ENCODE results near the gene TM4SF4.
"Not testable (repeated sequence)": the region's sequence is repeated elsewhere in the genome, so short reads cannot be mapped to it uniquely, and the experiment has no call there.

Gene TM4SF4, protein sequence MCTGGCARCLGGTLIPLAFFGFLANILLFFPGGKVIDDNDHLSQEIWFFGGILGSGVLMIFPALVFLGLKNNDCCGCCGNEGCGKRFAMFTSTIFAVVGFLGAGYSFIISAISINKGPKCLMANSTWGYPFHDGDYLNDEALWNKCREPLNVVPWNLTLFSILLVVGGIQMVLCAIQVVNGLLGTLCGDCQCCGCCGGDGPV

DNA sequence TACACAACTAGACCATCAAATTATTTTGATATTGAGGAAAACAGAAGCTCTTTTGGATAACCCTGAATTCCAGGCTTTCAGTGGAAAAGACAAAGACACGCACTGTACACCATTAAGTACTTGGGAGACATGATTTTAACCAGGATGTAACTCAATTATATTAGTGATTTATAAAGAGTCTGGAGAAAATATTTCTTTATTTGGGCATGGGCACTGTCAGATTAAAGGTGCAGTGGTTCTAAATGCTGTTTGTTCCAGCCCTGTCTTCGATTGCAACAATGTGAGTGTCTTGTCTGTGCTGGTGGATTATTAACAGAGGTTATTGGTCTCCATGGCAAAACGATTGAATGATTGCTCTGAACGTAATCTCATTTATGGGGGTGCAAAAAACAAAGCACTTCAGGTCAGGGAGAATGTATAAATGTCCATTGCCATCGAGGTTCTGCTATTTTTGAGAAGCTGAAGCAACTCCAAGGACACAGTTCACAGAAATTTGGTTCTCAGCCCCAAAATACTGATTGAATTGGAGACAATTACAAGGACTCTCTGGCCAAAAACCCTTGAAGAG, at the start of gene TM4SF4:
TSS of gene TM4SF4 (plus strand) at position 448 of the 568 bp plus-strand sequence. CDS start 181 bp downstream, outside the sequence.
- no peak for DNase-seq

DNA sequence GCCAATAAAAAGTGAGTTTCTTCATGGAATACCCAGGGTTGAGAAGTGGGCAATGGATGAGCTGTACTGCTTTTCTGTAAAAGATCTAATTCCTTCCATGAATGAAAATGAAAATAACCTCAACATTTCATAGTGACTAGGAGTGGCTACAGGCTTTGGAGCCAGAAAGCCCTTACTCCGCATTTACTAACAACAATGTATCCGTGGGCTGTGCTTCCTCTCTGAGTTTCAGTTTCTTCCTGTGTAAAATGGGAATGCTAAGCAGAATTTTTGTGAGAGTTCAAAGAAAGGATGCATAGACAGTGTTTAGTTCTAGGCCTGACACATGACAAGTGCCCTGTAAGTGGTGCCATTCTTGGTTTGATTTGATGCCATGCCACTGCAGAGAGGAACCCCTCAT, 49.6 kb upstream of the TM4SF4 start:
- no peak for DNase-seq

DNA sequence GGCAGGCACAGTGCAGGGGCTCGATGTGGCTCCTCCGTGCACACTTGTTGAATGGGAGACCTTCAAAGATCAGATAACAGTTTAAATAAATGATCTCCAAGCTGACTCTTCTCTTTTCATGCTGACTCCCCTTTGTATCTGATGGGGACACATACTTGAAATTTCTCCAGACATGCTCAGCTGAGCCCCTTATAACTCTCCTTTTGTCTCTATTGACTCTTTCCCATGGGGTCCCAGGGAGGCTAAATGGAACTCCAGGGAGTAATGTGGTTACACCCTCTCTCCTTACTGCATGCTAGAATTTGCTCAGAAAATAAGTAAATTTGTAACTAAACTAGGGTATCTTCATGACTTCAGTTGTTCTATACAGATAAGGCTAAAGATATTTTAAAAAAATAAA, 48.2 kb upstream of the TM4SF4 start:
- DNase-seq, result no peak

DNA sequence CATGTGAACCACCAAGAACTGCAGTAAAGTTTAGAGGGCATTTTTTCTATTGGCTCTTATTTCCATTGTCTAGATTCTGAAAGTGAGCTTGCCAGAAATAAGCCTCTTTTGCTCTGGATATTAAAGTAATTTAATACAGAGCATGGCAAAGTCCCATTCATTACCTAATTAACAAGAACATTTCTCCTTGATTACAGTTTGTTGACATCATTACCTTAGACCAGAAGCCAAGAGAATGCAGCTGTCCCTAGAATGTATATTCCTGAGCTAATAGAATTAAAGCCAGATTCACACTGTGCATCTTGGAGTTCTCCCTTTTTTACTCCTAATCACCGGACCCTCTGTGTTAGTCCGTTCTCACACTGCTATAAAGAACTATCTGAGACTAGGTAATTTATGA, 46.4 kb upstream of the TM4SF4 start:
- DNase-seq, result no peak

DNA sequence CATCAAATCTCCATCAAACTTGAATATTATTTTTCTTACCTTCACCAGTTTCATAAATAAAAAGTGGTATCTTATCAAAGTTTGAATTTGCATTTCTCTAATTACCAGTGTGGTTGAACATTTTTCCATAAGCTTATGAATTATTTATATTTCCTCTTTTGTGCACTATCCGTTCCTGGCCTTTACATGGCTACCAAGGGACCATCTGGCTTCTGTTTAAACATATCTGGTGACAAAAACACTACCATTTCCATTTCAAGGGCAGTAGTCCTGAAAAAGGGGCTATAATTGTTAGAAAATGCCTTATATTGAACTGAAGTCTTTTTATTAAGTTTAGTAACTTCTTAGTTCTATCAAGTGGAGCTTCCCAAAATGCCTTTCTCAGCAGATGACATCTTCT, 44.3 kb upstream of the TM4SF4 start:
- DNase-seq, result no peak

DNA sequence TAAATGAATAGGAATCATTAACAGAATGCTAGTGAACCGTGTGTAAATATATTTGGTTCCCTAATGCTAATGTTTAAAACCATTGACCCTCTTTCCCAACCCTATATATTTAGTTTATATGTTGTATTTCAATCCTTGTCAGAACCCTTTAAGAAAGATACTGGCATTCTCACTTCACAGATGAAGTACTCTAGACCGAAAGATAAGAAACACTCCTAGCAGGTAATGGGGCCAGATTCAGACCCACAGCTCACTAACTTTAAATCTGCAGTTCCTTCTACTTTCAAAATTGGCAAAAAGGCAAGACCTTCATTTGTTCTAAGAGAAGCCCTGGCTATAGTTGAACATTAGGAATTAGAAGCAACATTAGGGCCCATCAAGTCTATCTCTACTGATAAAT, 42.3 kb upstream of the TM4SF4 start:
- DNase-seq, result no peak

DNA sequence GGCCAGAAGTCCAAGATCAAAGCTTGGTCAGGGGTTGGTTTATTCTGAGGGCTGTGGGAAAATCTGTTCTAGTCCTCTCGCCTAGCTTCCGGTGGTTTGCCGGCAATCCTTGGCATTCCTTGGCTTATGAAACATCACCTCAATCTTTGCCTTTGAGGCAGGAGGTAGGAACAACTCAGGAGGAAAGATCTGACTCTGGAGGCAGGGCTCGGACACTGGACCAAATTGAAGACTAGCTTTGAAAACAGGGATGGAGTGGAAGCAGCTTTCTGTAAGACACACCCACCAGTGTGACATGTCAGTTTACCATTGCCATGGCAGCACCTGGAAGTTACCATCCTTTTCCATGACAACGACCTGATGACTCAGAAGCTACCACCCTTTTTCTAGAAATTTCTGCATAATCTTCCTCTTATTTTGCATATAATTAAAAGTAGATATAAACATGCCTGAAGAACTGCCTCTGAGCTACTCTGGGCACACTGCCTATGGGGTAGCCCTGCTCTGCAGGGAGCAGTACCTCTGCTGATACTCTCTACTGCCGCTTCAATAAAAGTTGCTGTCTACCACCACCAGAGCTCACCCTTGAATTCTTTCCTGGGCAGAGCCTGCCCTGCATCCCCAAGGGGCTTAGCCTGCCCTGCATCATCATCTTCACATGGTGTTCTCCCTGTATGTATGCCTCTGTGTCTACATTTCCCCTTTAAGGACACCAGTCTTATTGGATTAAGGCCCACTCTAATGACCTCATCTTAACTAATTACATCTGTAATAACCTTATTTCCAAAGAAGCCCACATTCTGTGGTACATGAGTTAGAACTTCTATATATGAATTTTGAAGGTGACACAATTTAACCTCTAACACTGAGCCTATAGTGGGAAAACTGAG, 38.3 kb upstream of the TM4SF4 start:
- no peak for DNase-seq

DNA sequence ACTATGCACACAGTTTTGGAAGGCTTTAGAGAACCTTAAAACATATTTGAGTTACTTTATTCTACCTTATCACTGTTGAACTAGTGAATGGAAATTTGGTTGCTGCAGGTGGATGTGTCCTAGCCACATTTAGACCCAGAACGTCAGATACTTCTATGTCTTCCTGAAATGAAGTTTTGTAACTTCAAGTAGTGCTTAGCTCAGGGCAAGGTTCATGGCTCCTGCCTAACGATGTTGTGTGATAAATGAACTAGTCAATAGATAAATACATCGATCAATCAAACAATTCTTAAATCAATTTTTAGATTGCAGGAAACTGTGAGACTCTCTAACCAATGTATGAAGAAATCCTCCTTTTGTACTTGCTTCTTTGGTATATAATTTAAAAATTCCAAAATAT, 37.2 kb upstream of the TM4SF4 start:
- DNase-seq, result no peak

DNA sequence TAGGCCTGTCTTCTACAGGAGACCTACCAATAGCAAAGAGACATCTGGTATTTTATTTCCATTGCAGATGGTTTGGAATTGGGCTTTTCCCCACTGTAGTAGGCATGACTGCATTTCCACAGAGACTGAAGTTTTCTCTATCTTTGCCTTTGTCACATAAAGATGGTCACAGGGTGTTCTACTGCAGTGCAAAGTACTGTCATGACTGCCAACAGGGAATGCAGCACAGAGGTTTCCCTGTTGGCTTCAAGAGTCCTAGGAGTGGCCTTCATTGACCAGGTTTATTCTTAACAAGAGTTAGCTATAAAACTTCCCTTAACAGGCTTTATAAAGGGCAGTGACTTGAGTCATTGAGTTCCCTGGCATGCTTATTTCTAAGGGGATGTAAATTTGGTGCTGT, 36.8 kb upstream of the TM4SF4 start:
- DNase-seq, result no peak

DNA sequence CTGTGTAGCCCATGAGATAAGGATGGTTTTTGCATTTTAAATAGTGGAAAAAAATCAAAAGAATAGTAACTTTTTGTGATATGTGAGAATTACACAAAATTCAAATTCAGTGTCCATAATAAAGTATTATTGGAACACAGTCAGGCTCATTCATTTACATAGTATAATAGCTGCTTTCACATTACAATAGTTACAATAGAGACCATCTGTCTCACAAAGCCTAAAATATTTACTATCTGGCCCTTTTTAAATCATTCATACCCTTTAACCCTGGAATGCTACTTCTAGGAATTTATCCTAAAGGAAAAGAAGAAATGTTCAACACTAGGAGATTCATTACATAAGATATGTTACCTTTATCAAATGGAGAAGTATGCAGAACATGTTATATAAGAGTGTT, 35.5 kb upstream of the TM4SF4 start:
- no peak for DNase-seq

DNA sequence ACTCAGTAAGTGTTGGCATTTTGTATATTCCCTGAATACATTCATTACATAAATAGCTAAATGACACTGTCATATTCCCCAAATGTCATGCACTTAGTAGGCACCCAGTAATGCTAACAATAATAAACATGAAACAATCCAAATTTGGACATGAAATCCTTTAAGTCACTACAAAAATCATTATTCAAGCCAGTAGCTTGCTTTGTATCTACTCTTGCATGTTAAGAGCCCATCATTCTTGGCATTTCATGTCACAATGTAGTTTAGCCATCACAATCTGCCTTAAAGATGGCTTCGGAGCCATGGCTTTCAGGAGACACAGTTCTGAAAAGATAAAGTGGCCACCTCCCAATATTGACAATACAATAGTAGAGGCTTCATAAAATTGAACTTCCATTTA, 32.9 kb upstream of the TM4SF4 start:
- no peak for DNase-seq

DNA sequence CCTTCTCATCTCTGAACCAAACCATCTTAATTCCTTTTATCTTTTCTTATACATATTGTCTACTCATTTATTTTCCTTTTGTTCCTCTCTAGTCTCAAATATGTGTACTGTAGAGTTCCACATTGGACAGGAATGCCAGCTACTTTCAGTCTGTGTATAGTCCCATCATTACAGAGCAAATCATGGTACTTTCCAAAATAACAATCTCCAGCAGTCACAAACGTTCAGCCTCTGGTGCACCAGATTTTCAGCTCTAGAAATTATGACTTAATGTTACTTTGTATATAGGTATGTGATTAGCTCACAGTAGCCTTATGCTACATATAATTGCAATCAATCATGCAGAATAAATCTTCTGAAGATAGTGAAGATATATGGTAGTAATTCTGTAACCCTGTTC, 32.5 kb upstream of the TM4SF4 start:
- DNase-seq, result no peak

DNA sequence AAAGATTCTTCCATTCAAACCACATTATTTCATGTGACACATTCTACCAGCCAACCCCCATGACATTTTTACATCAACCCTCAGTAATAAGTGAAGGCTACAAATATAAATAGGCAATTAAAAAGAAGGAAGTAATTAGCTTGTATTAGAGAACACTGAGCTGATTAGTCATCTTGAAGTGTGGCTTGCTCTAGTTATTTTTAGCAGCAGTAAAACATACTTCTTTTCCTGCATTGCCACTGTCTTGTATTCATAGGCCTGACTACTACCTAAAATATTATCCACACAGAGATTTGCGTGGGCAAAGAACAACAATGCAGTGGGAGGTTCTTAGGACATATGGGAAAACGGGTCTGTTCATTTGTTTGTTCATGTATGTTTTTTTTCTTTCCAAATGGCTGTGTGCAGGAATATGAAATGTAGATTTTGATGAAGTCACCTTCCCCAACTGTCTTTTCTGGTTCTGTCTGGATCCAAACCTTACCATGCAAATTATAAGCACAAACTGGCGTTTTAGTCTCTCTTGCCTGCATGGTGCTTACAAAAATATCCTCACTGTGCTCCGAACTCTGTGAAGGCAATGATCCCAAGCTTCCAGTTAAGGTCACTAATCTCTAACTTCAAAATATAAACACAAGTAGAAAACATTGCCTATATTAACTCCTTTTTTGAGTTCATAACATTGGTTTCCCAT, 31.5 kb upstream of the TM4SF4 start:
- DNase-seq, result no peak

DNA sequence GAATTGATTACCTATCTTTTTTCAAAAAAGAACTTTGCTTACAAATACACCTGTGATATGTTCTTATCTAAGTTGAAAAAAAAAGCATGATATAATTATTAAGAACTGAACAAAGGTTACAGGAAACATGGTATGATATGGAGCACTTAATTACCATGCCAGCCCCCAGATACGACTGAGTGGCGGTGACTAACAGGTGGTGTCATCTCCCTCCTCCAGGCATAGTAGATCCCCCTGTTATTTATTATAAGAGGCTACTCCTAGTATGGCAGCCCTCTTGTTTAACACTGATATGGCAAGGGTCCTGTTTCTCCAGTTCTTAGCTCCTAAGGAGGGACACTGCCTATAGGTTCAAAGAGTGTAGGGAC, 31.0 kb upstream of the TM4SF4 start:
- DNase-seq, result no peak

DNA sequence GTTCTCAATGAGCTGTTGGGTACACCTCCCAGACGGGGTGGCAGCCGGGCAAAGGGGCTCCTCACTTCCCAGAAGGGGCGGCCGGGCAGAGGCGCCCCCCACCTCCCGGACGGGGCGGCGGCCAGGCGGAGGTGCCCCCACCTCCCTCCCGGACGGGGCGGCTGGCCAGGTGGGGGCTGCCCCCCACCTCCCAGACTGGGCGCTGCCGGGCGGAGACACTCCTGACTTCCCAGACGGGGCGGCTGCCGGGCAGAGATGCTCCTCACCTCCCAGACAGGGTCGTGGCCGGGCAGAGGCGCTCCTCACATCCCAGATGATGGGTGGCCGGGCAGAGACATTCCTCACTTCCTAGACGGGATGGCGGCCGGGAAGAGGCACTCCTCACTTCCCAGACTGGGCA, 29.6 kb upstream of the TM4SF4 start:
- not testable (repeated sequence) for DNase-seq

DNA sequence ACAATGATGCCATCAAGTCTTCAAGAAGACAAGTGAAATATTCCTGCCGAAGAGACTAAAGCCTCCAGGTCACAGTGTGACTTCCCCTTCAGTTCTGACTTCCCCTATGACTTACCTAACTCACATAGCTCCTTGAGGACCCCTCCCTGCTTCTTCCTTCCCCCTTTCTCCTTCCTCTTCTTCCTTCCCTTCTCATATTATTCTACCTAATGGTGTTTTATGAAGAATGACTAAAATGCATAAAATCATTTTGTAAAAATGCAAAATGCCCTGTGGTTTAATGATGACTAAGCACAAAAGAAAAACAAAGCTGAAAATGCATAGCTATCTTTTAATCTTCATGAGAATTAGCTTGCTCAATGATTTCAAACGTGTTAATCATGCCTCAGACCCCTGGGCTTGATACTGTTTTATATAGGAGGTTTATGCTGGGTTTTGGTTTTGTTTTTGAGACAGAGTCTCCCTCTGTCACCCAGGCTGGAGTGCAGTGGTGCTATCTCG, 26.1 kb upstream of the TM4SF4 start:
- no peak for DNase-seq

DNA sequence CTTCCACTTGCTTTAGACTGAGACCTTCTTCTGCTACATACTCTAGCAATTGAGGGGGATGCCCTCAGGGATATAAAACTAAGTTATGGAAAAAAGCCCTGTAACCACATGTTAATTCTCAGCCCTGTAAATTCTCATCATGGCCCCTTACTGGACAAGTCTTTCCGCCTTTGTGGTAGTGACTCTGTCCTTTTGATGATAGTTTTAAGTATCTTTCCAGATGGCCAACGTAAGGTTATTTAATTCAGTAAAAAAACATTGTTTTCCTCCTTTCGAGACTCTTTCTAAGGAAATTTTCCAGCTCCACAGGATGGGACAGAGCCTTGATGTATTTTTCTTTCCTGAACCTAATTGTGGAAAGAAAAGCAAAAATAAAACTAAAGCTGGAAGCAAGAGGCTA, 25.3 kb upstream of the TM4SF4 start:
- DNase-seq, result no peak

DNA sequence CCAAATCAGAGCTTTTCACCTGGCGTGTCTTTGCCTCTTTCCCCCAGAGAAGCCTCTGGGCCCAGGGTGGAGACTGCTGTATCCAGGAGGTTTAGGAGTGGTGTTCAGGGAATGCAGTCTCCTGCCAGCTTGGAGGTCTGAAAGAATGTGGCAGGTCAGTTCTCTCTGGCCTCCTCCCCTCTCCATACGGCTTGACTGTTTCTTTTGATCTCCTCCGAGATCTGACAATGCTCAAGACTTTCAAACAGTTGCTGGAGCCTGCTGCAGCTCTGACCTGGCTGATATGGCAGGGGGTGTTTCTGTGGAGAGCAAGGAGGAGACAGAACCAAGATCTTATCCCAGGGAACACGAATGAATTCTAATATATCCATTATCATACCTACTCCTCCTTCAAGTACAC, 24.7 kb upstream of the TM4SF4 start:
- DNase-seq, result no peak

DNA sequence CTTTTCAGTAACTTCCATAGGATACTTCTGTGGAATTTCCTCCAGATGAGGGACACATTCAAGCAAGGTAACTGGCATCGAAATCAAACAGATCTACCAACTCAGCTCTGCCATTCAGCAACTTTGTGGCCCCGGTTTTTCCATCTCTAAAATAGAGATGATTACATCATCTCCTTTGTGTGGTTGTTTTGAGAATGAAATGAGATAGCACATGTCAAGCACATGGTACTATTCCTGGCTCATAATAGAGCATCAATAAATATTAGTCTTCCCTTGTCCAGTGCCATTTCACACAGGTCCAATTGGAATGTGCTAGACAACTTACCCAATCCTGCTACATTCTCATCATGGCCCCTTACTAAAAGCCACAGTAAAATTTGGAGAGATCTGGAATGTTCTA, 24.2 kb upstream of the TM4SF4 start:
- no peak for DNase-seq

DNA sequence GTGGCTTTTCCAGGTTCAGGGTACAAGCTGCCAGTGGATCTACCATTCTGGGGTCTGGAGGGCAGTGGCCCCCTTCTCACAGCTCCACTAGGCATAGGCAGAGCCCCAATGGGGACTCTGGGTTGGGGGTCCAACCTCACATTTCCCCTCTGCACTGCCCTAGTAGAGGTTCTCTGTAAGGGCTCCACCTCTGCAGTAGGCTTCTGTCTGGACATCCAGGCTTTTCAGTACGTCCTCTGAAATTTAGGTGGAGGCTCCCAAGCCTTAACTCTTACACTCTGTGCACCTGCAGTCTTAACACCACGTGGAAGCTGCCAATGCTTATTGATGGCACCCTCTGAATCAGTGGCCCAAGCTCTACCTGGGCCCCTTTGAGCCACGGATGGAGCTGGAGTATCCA, 22.5 kb upstream of the TM4SF4 start:
- DNase-seq, result no peak

DNA sequence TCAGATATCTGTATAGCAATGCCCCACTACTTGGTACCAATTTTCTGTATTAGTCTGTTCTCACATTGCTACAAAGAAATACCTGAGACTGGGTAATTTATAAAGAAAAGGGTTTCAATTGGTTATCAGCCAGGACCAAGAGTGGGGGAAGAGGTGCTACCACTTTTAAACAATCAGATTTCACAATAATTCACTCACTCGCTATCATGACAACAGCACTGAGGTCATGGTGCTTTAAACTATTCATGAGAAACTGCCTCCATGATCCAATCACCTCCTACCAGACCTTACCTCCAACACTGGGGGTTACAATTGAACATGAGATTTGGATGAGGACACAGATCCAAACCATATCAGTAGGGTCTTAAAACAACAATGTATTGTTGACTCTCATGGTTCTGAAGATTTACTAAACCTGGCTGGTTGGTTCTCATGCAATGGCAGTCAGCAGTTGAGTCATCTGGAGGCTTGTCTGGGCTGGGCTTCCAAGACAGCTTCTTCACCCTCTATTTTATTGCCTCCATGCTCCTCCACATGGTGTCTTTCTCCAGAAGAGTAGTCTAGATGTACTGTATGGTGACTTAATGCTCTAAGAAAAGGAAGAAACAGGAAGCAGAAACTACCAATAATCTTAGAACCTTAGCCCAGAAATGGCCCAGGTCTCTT, 21.2 kb upstream of the TM4SF4 start:
- no peak for DNase-seq

DNA sequence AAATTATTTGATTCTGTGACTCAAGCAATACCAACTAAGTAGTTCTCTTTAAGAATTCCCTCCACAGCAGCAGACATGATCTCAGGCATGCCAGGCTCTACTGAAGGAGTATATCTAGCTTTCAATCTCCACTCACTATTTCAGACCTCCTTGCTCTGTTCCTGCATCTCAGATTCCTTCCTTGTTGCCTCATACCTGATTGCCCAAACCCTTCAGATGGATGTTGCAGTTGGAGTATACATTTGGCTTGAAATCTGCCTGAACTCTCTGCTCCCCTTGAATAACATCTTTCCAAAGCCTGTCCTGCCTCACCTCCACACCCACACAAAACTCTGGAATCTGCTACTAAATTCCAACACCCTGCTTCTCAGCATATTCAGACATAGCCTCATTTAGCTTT, 19.8 kb upstream of the TM4SF4 start:
- no peak for DNase-seq

DNA sequence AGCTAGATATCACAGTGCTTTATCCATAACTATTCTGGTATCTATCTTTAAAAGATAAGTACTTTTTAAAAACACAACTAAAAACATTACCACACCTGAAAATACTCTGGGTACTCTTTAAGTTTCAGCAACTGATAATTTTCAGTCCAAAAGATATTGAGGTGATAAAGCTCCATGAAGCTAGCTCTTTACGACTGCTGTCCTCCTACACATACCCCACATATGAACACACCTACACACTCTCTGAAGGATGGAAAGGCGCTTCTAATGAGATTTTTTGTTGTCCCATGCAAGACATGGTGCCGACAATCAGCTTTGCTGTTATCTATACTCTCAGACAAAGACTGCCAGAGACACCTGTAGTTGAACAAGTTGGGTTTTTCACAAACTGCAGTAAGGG, 19.1 kb upstream of the TM4SF4 start:
- no peak for DNase-seq
